ENCODE results near the gene GSX2. TPM values are rescaled to one million over a fixed set of nuclear protein-coding genes. Genes with fewer than 3 reads are reported as not detected.

The GSX2 gene
- total RNA-seq, 1 donor from 2014 or later, result not detected

Other genes with a start within 250 kb of the GSX2 start
- gene CHIC2, start 35.6 kb upstream of the GSX2 start, total RNA-seq, result 54.6 and 56.5 TPM in 2 replicates
- gene PDGFRA, start 129.1 kb downstream of the GSX2 start, total RNA-seq, result 0.13 and 0.39 TPM in 2 replicates

Data from dermis microvascular lymphatic vessel endothelial cell (primary cell).